ENCODE results near the gene SSX2IP.

DNA sequence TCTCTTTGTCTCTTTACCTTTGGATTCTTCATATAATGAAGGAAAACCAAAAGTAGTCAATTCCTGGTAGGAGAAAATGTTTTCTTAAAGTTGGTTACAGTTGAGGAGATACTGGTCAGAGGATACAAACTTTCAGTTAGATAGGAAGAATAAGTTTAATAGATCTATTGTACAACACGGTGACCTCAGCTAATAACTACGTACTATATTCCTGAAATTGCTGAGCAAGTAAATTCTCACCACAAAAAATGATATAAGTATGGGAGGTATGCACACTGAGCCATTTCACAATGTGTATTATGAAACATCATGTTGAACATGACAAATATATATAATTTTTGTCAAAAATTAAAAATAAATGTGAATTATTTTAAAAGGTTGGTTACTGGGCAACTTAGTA lies 20.4 kb downstream of the SSX2IP start:
- TF ChIP-seq SUZ12 (IDR thresholded peaks at IDR 0.05; ENCODE audit: extremely low read depth, insufficient read depth, insufficient read length) (no peak), YY1 (IDR thresholded peaks at IDR 0.05; ENCODE audit: insufficient read depth, insufficient read length) (no peak), ZNF274 (IDR thresholded peaks at IDR 0.05; ENCODE audit: low read depth, low read length) (no peak)
